ENCODE results near the gene ASNS.

DNA sequence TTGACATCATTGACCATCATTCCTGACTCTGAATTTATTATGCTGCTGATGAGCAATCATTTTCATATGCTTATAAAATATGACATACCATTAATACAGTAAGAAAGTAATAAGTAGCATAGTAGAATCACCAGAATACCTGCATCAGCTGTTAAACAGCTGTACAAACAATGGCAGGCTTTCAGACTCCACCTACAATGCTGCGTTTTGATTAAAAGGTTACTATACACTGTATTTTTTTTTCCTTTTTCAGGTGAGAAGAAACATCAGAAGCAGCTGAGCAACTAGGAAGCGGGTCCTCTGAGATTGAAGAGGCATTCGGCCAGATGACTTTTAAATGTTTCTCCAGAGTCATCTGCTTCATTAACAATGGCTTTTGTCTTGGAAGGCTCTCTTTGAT is 7.1 kb downstream of the ASNS start:
- no peak for TF ChIP-seq CTCF (IDR thresholded peaks at IDR 0.05)
- TF ChIP-seq POLR2A (IDR thresholded peaks at IDR 0.05), result no peak

Measured in testis (tissue), 2 donors.